Caco-2 (cell line): Measurements from ENCODE around the gene PCDHGA5. TPM values are rescaled to one million over a fixed set of nuclear protein-coding genes. Genes with fewer than 3 reads are reported as not detected.
A peak's percentile ranks its signal among the peaks of the same experiment; 100 is the strongest.
"Not testable (repeated sequence)": the region's sequence is repeated elsewhere in the genome, so short reads cannot be mapped to it uniquely, and the experiment has no call there.

Experiments
- BruUV-seq: library from RNA; stranded (reverse); fragments of 400-500 nt; replicated peaks from 2 replicates; lab custom pipeline; 2021; lab: Mats Ljungman, UMichigan
- CTCF ChIA-PET: fragments of 300-600 bp; sonication (Branson Sonifier 250); formaldehyde crosslinking; loops from one replicate; lab custom pipeline; 2022; ENCODE audit warnings: antibody characterized with exemption; lab: Charles Lee
- POLR2A ChIA-PET: fragments of 300-600 bp; sonication (Branson Sonifier 250); formaldehyde crosslinking; loops from one replicate; lab custom pipeline; 2022; ENCODE audit warnings: antibody characterized with exemption; lab: Charles Lee
- DNase-seq, 2 experiments: peaks; one replicate each; pipeline versions ENCODE4 v3.0.0 to v3.0.0-alpha.2; 2020 to 2022
- H3K27me3 ChIP-seq: replicated peaks from 2 replicates; pipeline ENCODE4 v1.6.0; 2011; ENCODE audit warnings: low read length; ENCODE audit not compliant: control insufficient read depth, insufficient read depth
- H3K36me3 ChIP-seq: 2 replicates; pipeline ENCODE4 v1.5.1; 2011; ENCODE audit warnings: low read length; ENCODE audit not compliant: control insufficient read depth, insufficient read depth
- H3K4me1 ChIP-seq: fragments of 250-450 bp; sonication (Bioruptor Pico); 2 replicates; pipeline ENCODE4 v1.5.1; 2020; ENCODE audit warnings: mild to moderate bottlenecking
- H3K4me3 ChIP-seq: 2 replicates; pipeline ENCODE4 v1.5.1; 2011; ENCODE audit warnings: low read depth, mild to moderate bottlenecking, control low read depth, low read length
- H3K9me3 ChIP-seq: fragments of 250-450 bp; sonication (Bioruptor Pico); 2 replicates; pipeline ENCODE4 v1.5.1; 2020; ENCODE audit warnings: mild to moderate bottlenecking, moderate library complexity
- H3K27ac Mint-ChIP-seq: one replicate; pipeline ENCODE4 v1.8.0; 2022; ENCODE audit warnings: mixed read lengths; ENCODE audit not compliant: unreplicated experiment
- H3K27me3 Mint-ChIP-seq: one replicate; pipeline ENCODE4 v1.8.0; 2022; ENCODE audit warnings: mixed read lengths; ENCODE audit not compliant: insufficient read depth, unreplicated experiment
- H3K36me3 Mint-ChIP-seq: one replicate; pipeline ENCODE4 v1.8.0; 2022; ENCODE audit warnings: mild to moderate bottlenecking, mixed read lengths; ENCODE audit not compliant: insufficient read depth, unreplicated experiment
- H3K4me1 Mint-ChIP-seq: one replicate; pipeline ENCODE4 v1.8.0; 2022; ENCODE audit warnings: low read depth, mixed read lengths; ENCODE audit not compliant: unreplicated experiment
- H3K4me3 Mint-ChIP-seq: one replicate; pipeline ENCODE4 v1.8.0; 2022; ENCODE audit warnings: mild to moderate bottlenecking, moderate library complexity, mixed read lengths; ENCODE audit not compliant: unreplicated experiment
- H3K9me3 Mint-ChIP-seq: one replicate; pipeline ENCODE4 v1.8.0; 2022; ENCODE audit warnings: mixed read lengths; ENCODE audit not compliant: unreplicated experiment
- intact Hi-C: fragments of 100-400 bp; cut with micrococcal nuclease; formaldehyde crosslinking; loops from one replicate; pipeline ENCODE4 v1.10.0; 2022; ENCODE audit not compliant: unreplicated experiment
- total RNA-seq: library from RNA; stranded (reverse); gene quantifications from 2 replicates; pipeline ENCODE4 v1.2.3, GENCODE V29; 2022
- TF ChIP-seq, protein P1 (sequence below), 2 experiments: fragments of 200-600 bp in 1 of 2; IDR thresholded peaks; 1 replicate in 1 of 2; 2 replicates in 1 of 2; pipeline versions ENCODE4 v1.5.1 to v1.8.0; 2011 to 2022; ENCODE audit warnings: antibody characterized with exemption in 1 of 2, control low read depth in 1 of 2, inconsistent platforms in 1 of 2, low read depth in 1 of 2, low read length in 1 of 2, mild to moderate bottlenecking in 1 of 2, moderate library complexity in 1 of 2; ENCODE audit not compliant: insufficient read depth in 1 of 2, severe bottlenecking in 1 of 2, unreplicated experiment in 1 of 2

Gene PCDHGA5
- total RNA-seq, 1 experiment from 2014 or later, result 0.57 TPM

DNA sequence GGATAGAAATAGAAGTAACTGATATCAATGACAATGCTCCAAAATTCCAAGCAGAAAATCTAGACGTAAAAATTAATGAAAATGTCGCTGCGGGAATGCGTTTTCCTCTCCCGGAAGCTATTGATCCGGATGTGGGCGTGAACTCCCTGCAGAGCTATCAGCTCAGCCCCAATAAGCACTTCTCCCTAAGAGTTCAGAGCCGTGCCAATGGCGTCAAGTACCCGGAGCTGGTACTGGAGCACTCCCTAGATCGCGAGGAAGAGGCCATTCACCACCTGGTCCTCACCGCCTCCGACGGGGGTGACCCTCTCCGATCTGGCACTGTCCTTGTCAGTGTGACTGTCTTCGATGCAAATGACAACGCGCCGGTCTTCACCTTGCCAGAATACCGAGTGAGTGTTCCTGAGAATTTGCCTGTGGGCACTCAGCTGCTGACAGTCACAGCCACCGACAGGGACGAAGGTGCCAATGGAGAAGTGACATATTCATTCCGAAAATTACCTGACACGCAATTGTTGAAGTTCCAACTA, 49.6 kb downstream of the PCDHGA5 start:
- Histone ChIP-seq H3K27me3 (no peaks in the 10 kb centered on the region), H3K36me3 (no peaks in the 10 kb centered on the region), H3K9me3 (peaks cover 11% of the 10 kb centered on the region), H3K4me1 (no peaks in the 10 kb centered on the region), H3K4me3 (peak overlapping the region; percentile 49)
- no peak for DNase-seq
- no peak overlapping the region for H3K27ac Mint-ChIP-seq
- TF ChIP-seq, protein P1, sequence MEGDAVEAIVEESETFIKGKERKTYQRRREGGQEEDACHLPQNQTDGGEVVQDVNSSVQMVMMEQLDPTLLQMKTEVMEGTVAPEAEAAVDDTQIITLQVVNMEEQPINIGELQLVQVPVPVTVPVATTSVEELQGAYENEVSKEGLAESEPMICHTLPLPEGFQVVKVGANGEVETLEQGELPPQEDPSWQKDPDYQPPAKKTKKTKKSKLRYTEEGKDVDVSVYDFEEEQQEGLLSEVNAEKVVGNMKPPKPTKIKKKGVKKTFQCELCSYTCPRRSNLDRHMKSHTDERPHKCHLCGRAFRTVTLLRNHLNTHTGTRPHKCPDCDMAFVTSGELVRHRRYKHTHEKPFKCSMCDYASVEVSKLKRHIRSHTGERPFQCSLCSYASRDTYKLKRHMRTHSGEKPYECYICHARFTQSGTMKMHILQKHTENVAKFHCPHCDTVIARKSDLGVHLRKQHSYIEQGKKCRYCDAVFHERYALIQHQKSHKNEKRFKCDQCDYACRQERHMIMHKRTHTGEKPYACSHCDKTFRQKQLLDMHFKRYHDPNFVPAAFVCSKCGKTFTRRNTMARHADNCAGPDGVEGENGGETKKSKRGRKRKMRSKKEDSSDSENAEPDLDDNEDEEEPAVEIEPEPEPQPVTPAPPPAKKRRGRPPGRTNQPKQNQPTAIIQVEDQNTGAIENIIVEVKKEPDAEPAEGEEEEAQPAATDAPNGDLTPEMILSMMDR (IDR thresholded peaks at IDR 0.05; ENCODE audit: insufficient read depth in 1 of 2, low read depth in 1 of 2, low read length in 1 of 2, severe bottlenecking in 1 of 2, unreplicated experiment in 1 of 2), result no peak
- POLR2A ChIA-PET, result interaction anchor here (1.4 kb wide), 1 partner anchor 93 kb away, joined by 4 read pairs; the partner anchor contains the start of gene TAF7
- intact Hi-C loops, result loop anchor here (1.0 to 5.0 kb wide), 3 partner anchors 91 to 147 kb away; partner anchors contain the start of gene TAF7
- H3K9me3 Mint-ChIP-seq, result peaks cover 42% of the 10 kb centered on the region
- no peaks in the 10 kb centered on the region for H3K4me1 Mint-ChIP-seq
- peak overlapping the region; percentile 86 for H3K4me3 Mint-ChIP-seq
- no peaks in the 10 kb centered on the region for H3K27me3 Mint-ChIP-seq
- peaks cover 14% of the 10 kb centered on the region for H3K36me3 Mint-ChIP-seq
- CTCF ChIA-PET, result interaction anchor here (1.1 to 2.1 kb wide), 6 partner anchors 102 to 190 kb away, joined by 4 to 16 read pairs (median 6); partner anchors contain the start of gene PCDHB14
- BruUV-seq, result no TSS peak

DNA sequence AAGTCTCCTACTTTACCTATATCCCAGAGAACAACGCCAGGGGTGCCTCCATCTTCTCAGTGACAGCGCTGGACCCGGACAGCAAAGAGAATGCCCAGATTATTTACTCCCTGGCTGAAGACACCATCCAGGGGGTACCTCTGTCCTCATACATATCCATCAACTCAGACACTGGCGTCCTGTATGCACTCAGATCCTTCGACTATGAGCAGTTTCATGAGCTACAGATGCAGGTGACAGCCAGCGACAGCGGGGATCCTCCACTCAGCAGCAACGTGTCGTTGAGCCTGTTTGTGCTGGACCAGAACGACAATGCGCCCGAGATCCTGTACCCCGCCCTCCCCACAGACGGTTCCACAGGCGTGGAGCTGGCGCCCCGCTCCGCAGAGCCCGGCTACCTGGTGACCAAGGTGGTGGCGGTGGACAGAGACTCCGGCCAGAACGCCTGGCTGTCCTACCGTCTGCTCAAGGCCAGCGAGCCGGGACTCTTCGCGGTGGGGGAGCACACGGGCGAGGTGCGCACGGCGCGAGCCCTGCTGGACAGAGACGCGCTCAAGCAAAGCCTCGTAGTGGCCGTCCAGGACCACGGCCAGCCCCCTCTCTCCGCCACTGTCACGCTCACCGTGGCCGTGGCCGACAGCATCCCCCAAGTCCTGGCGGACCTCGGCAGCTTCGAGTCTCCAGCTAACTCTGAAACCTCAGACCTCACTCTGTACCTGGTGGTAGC, 50.7 kb downstream of the PCDHGA5 start:
- BruUV-seq, H3K36me3 ChIP-seq, H3K4me3 ChIP-seq, POLR2A ChIA-PET, H3K4me1 Mint-ChIP-seq, H3K4me1 ChIP-seq, H3K4me3 Mint-ChIP-seq, CTCF ChIA-PET, H3K27ac Mint-ChIP-seq, DNase-seq, H3K27me3 Mint-ChIP-seq, H3K27me3 ChIP-seq: not testable (repeated sequence)
- Mint-ChIP-seq H3K36me3 (peaks cover 23% of the 10 kb centered on the region), H3K9me3 (peaks cover 39% of the 10 kb centered on the region)
- intact Hi-C loops, result loop anchor here (5.0 kb wide), 1 partner anchor 92 kb away; the partner anchor contains the start of gene TAF7
- peaks cover 15% of the 10 kb centered on the region for H3K9me3 ChIP-seq

DNA sequence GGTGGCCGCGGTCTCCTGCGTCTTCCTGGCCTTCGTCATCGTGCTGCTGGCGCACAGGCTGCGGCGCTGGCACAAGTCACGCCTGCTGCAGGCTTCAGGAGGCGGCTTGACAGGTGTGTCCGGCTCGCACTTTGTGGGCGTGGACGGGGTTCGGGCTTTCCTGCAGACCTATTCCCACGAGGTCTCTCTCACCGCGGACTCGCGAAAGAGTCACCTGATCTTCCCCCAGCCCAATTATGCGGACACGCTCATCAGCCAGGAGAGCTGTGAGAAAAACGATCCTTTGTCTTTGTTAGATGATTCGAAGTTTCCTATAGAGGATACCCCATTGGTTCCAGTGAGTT, 51.3 kb downstream of the PCDHGA5 start:
- CTCF ChIA-PET, DNase-seq, POLR2A ChIA-PET, H3K4me1 Mint-ChIP-seq, H3K4me3 ChIP-seq, H3K27ac Mint-ChIP-seq, intact Hi-C loops, H3K36me3 ChIP-seq, H3K27me3 Mint-ChIP-seq, H3K4me3 Mint-ChIP-seq, H3K27me3 ChIP-seq, H3K4me1 ChIP-seq, BruUV-seq: not testable (repeated sequence)
- Mint-ChIP-seq H3K36me3 (peaks cover 21% of the 10 kb centered on the region), H3K9me3 (peaks cover 35% of the 10 kb centered on the region)
- H3K9me3 ChIP-seq, result peaks cover 17% of the 10 kb centered on the region

Other genes starting within 250 kb of the PCDHGA5 start
- gene PCDHB4, start 242.3 kb upstream of the PCDHGA5 start, total RNA-seq, result not detected in 2 replicates
- not detected in 2 replicates for gene PCDHB5, start 229.0 kb upstream of the PCDHGA5 start, total RNA-seq
- not detected in 2 replicates for gene PCDHB6, start 214.1 kb upstream of the PCDHGA5 start, total RNA-seq
- gene PCDHB7, start 191.5 kb upstream of the PCDHGA5 start, total RNA-seq, result not detected in 2 replicates
- gene PCDHB8, start 186.4 kb upstream of the PCDHGA5 start, total RNA-seq, result not detected in 2 replicates
- 0.07 TPM in 1 of 2 replicates, not detected in the other for gene PCDHB16, start 181.8 kb upstream of the PCDHGA5 start, total RNA-seq
- gene PCDHB9, start 177.0 kb upstream of the PCDHGA5 start, total RNA-seq, result not detected in 2 replicates
- gene PCDHB10, start 171.8 kb upstream of the PCDHGA5 start, total RNA-seq, result 0.09 TPM in 1 of 2 replicates, not detected in the other
- gene PCDHB11, start 164.5 kb upstream of the PCDHGA5 start, total RNA-seq, result 0.12 TPM in 1 of 2 replicates, not detected in the other
- 0.12 TPM in 1 of 2 replicates, not detected in the other for gene PCDHB12, start 155.4 kb upstream of the PCDHGA5 start, total RNA-seq
- gene PCDHB13, start 150.2 kb upstream of the PCDHGA5 start, total RNA-seq, result 0.12 TPM in 1 of 2 replicates, not detected in the other
- gene PCDHB14, start 140.8 kb upstream of the PCDHGA5 start, total RNA-seq, result 0.41 and 0.44 TPM in 2 replicates
- 0.21 TPM in 1 of 2 replicates, not detected in the other for gene PCDHB15, start 118.8 kb upstream of the PCDHGA5 start, total RNA-seq
- 0.64 and 0.67 TPM in 2 replicates for gene SLC25A2, start 60.1 kb upstream of the PCDHGA5 start, total RNA-seq
- 77.2 and 78.7 TPM in 2 replicates for gene TAF7, start 43.4 kb upstream of the PCDHGA5 start, total RNA-seq
- 0.64 and 1.1 TPM in 2 replicates for gene PCDHGA1, start 33.6 kb upstream of the PCDHGA5 start, total RNA-seq
- 0.20 and 0.23 TPM in 2 replicates for gene PCDHGA2, start 25.4 kb upstream of the PCDHGA5 start, total RNA-seq
- gene PCDHGA3, start 20.3 kb upstream of the PCDHGA5 start, total RNA-seq, result 0.11 TPM in 1 of 2 replicates, not detected in the other
- gene PCDHGB1, start 14.1 kb upstream of the PCDHGA5 start, total RNA-seq, result 0.60 and 0.66 TPM in 2 replicates
- gene PCDHGA4, start 9.1 kb upstream of the PCDHGA5 start, total RNA-seq, result 0.49 and 0.54 TPM in 2 replicates
- 1.00 and 1.3 TPM in 2 replicates for gene PCDHGB2, start 4.2 kb upstream of the PCDHGA5 start, total RNA-seq
- 0.54 and 0.60 TPM in 2 replicates for gene PCDHGB3, start 6.1 kb downstream of the PCDHGA5 start, total RNA-seq
- 0.49 and 0.79 TPM in 2 replicates for gene PCDHGA6, start 9.7 kb downstream of the PCDHGA5 start, total RNA-seq
- gene PCDHGA7, start 18.6 kb downstream of the PCDHGA5 start, total RNA-seq, result 0.09 and 0.43 TPM in 2 replicates
- 0.12 and 0.14 TPM in 2 replicates for gene PCDHGB4, start 23.5 kb downstream of the PCDHGA5 start, total RNA-seq
- 0.14 and 0.18 TPM in 2 replicates for gene PCDHGA8, start 28.5 kb downstream of the PCDHGA5 start, total RNA-seq
- gene PCDHGB5, start 33.8 kb downstream of the PCDHGA5 start, total RNA-seq, result 13.2 and 13.4 TPM in 2 replicates
- gene PCDHGA9, start 38.6 kb downstream of the PCDHGA5 start, total RNA-seq, result 2.8 and 4.4 TPM in 2 replicates
- gene PCDHGB6, start 43.9 kb downstream of the PCDHGA5 start, total RNA-seq, result 2.5 and 2.8 TPM in 2 replicates
- gene PCDHGA10, start 48.8 kb downstream of the PCDHGA5 start, total RNA-seq, result 2.9 and 3.6 TPM in 2 replicates
- 2.3 and 2.4 TPM in 2 replicates for gene PCDHGB7, start 53.5 kb downstream of the PCDHGA5 start, total RNA-seq
- gene PCDHGA11, start 56.9 kb downstream of the PCDHGA5 start, total RNA-seq, result 1.2 and 1.9 TPM in 2 replicates
- 0.52 and 1.0 TPM in 2 replicates for gene PCDHGA12, start 66.3 kb downstream of the PCDHGA5 start, total RNA-seq
- 1.3 and 2.9 TPM in 2 replicates for gene PCDHGC3, start 111.8 kb downstream of the PCDHGA5 start, total RNA-seq
- gene PCDHGC4, start 120.9 kb downstream of the PCDHGA5 start, total RNA-seq, result 0.28 and 0.39 TPM in 2 replicates
- gene PCDHGC5, start 124.9 kb downstream of the PCDHGA5 start, total RNA-seq, result 0.21 and 0.25 TPM in 2 replicates